ENCODE results near the gene DAPK1.

DAPK1 gene

DNA sequence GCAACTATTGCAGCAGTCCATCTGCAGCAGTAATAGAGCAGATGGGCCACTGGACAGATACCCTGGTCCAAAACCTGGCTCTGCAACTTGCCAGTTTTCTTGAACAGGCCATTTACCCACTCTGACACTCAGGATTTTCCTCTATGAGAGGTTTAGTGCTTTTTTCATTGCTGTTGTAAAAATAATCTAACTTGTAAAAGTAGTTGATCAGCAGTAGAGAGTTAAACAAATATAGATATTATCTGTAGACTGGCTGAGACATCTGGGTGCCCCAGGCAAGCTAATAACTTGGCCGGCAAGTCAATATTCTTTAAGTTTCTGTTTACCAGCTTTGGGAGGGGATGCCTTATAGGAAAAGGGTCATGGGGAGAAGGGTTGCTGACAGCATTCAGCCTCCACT lies 4.1 kb downstream of the DAPK1 start:
- in situ Hi-C loops (cut with MboI; ENCODE audit: low sequenced_read_pairs) = no loop called here
- no peak for DNase-seq (ENCODE audit: low spot score in 2 of 2)
- Histone ChIP-seq H3K4me1 (peaks cover 14% of the 10 kb centered on the region), H3K36me3 (replicated peaks) (no peaks in the 10 kb centered on the region), H3K27me3 (ENCODE audit: low read depth) (no peaks in the 10 kb centered on the region), H3K9me3 (no peaks in the 10 kb centered on the region), H3K4me3 (no peak overlapping the region)

GRCh38 chr9:87502391-87503221 lies 4.9 kb downstream of the DAPK1 start:
- in situ Hi-C loops (cut with MboI; ENCODE audit: low sequenced_read_pairs) = no loop called here
- H3K36me3 ChIP-seq (replicated peaks) = no peaks in the 10 kb centered on the region
- no peak overlapping the region for H3K4me3 ChIP-seq
- no peaks in the 10 kb centered on the region for H3K9me3 ChIP-seq
- DNase-seq (ENCODE audit: low spot score in 2 of 2) = no peak
- H3K27me3 ChIP-seq (ENCODE audit: low read depth) = no peaks in the 10 kb centered on the region
- peaks cover 9% of the 10 kb centered on the region for H3K4me1 ChIP-seq

GRCh38 chr9:87503430-87503829 lies 5.8 kb downstream of the DAPK1 start:
- in situ Hi-C loops (cut with MboI; ENCODE audit: low sequenced_read_pairs) = no loop called here
- no peaks in the 10 kb centered on the region for H3K27me3 ChIP-seq (ENCODE audit: low read depth)
- no peak for DNase-seq (ENCODE audit: low spot score in 2 of 2)
- H3K4me3 ChIP-seq = no peak overlapping the region
- H3K36me3 ChIP-seq (replicated peaks) = no peaks in the 10 kb centered on the region
- peaks cover 9% of the 10 kb centered on the region for H3K4me1 ChIP-seq
- no peaks in the 10 kb centered on the region for H3K9me3 ChIP-seq

- no peak for DNase-seq (ENCODE audit: low spot score in 2 of 2)
- H3K4me3 ChIP-seq = no peak overlapping the region
- no peaks in the 10 kb centered on the region for H3K36me3 ChIP-seq (replicated peaks)
- no peaks in the 10 kb centered on the region for H3K27me3 ChIP-seq (ENCODE audit: low read depth)
- in situ Hi-C loops (cut with MboI; ENCODE audit: low sequenced_read_pairs) = no loop called here
- H3K9me3 ChIP-seq = no peaks in the 10 kb centered on the region
- peaks cover 9% of the 10 kb centered on the region for H3K4me1 ChIP-seq
Observed at GRCh38 chr9:87503927-87504326, 6.3 kb downstream of the DAPK1 start.

DNA sequence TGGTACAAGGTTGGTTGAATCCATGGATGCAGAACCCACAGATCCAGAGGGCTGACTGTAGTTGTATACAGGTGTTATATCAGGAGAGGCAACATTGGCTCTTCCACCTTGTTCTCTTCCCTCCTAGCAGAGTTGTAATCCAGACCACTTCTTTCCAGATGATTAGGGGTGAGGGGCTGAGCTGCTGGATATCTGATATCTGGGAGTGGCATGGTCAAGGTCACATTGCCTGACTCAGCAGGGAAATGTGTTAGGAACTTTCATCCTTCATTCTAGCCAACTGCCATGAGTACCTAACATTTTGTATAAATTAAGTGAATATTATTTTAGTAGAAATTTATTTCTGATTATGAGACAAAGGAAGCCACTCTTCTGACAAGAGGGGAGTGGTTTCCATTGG lies 7.3 kb downstream of the DAPK1 start:
- Histone ChIP-seq H3K36me3 (replicated peaks) (no peaks in the 10 kb centered on the region), H3K27me3 (ENCODE audit: low read depth) (no peaks in the 10 kb centered on the region), H3K4me1 (peaks cover under 1% of the 10 kb centered on the region), H3K9me3 (no peaks in the 10 kb centered on the region), H3K4me3 (no peak overlapping the region)
- in situ Hi-C loops (cut with MboI; ENCODE audit: low sequenced_read_pairs) = no loop called here
- no peak for DNase-seq (ENCODE audit: low spot score in 2 of 2)

DNA sequence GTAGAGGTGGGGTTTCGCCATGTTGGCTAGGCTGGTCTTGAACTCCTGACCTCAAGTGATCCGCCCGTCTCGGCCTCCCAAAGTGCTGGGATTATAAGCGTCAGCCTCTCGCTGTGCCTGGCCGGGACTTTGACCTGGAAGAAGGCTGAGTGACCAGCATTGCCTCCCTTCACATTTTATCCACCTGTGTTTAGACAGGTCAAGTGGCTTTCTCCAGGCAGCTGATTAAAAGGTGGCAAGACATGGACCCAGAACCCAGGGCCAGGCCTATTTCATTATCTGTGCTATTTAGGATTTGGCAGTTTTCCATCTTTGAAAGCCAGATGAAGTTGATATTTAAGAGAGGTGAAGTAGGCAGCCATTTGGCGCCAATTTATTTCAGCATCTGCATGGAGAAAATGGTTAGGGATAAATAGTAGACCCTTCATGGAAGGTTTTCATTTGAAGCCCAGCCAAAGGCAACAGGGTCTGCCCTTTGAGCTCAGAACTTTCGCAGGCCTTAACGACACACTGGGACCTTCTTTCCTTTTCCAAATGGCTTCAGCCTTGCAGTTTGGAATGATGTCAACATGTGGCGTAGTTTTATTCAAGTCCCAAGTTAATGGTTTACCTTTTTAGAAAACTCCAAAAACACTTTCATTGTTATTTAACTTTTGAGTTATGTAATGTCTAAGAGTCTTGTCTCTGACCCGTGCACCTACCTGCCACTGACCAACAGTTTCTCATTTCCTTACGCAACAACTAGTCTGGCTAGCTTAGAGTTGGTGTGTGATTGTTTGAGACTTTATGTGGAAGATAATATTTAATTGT lies 8.4 kb downstream of the DAPK1 start:
- no peaks in the 10 kb centered on the region for H3K27me3 ChIP-seq (ENCODE audit: low read depth)
- H3K4me1 ChIP-seq = no peaks in the 10 kb centered on the region
- in situ Hi-C loops (cut with MboI; ENCODE audit: low sequenced_read_pairs) = no loop called here
- no peak for DNase-seq (ENCODE audit: low spot score in 2 of 2)
- no peaks in the 10 kb centered on the region for H3K9me3 ChIP-seq
- H3K4me3 ChIP-seq = no peak overlapping the region
- H3K36me3 ChIP-seq (replicated peaks) = no peaks in the 10 kb centered on the region

DNA sequence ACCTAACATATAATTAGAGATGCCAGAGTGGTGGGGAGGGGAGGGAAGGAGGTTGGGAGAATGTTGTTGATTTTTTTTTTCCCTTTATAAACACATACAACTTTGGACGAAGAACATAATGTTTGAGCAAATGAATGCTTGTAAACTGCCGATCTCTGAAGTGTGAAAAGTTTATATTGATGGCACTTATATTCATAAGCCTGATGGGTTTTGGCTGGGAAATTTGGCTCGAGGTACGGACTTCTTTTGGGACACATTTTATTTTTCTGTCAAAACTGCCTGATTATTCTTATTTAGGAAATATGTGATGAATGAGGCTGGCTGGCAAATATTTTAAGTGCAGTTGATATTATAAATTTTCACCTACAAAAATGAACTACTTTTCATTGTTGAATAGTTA lies 9.9 kb downstream of the DAPK1 start:
- no peak for DNase-seq (ENCODE audit: low spot score in 2 of 2)
- Histone ChIP-seq H3K4me3 (no peak overlapping the region), H3K4me1 (no peaks in the 10 kb centered on the region), H3K27me3 (ENCODE audit: low read depth) (no peaks in the 10 kb centered on the region), H3K9me3 (no peaks in the 10 kb centered on the region), H3K36me3 (replicated peaks) (no peaks in the 10 kb centered on the region)
- in situ Hi-C loops (cut with MboI; ENCODE audit: low sequenced_read_pairs) = no loop called here

- no peak for DNase-seq (ENCODE audit: low spot score in 2 of 2)
- Histone ChIP-seq H3K36me3 (replicated peaks) (no peaks in the 10 kb centered on the region), H3K4me3 (no peak overlapping the region), H3K4me1 (peaks cover 6% of the 10 kb centered on the region; the same call in 1 of the 2 replicates), H3K27me3 (ENCODE audit: low read depth) (no peaks in the 10 kb centered on the region), H3K9me3 (no peaks in the 10 kb centered on the region)
- in situ Hi-C loops (cut with MboI; ENCODE audit: low sequenced_read_pairs) = no loop called here
Observed at GRCh38 chr9:87510252-87510683, 12.6 kb downstream of the DAPK1 start.

DNA sequence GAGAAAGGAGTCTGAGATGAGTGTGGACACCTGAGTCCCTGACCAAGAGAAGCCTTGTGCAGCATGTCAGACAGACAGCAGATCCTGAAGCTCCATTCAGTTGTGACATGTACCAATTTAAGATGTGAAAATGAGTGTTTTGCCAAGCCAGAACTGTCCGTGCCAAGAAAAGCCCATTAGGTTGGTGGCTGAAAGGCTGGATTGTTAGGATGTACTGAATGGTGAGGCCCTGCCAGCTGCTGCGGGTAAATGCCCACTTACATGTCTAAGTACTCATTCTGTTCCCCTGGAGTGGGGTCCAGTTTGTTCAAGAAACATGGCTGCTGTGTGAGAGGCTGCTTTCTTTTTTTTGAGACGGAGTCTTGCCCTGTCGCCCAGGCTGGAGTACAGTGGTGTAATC lies 14.6 kb downstream of the DAPK1 start:
- H3K36me3 ChIP-seq (replicated peaks) = no peaks in the 10 kb centered on the region
- H3K4me1 ChIP-seq = peaks cover 6% of the 10 kb centered on the region; the same call in 1 of the 2 replicates
- no peaks in the 10 kb centered on the region for H3K27me3 ChIP-seq (ENCODE audit: low read depth)
- DNase-seq (ENCODE audit: low spot score in 2 of 2) = no peak
- no peaks in the 10 kb centered on the region for H3K9me3 ChIP-seq
- no peak overlapping the region for H3K4me3 ChIP-seq
- in situ Hi-C loops (cut with MboI; ENCODE audit: low sequenced_read_pairs) = no loop called here

DNA sequence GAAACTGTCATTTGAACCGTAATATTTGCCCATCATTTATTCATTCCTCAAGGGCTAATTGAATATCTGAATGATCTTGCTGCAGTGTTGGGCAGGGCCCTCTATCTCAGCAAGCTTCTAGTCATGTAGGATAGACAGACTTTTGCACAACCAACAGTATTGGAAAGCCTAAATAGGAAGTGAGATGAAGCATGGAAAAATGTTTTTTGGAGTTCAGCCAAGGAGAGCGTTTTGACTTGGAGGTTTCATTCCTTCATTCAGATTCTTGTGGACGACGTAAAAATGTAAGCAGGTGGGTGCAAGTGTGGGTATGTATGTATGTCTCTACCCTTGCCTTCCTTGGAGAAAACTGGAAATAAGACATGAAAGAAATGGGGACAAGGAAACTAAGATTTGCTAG lies 15.5 kb downstream of the DAPK1 start:
- in situ Hi-C loops (cut with MboI; ENCODE audit: low sequenced_read_pairs) = no loop called here
- Histone ChIP-seq H3K36me3 (replicated peaks) (no peaks in the 10 kb centered on the region), H3K27me3 (ENCODE audit: low read depth) (no peaks in the 10 kb centered on the region), H3K9me3 (no peaks in the 10 kb centered on the region), H3K4me3 (no peak overlapping the region), H3K4me1 (peaks cover 6% of the 10 kb centered on the region; the same call in 1 of the 2 replicates)
- no peak for DNase-seq (ENCODE audit: low spot score in 2 of 2)

DNA sequence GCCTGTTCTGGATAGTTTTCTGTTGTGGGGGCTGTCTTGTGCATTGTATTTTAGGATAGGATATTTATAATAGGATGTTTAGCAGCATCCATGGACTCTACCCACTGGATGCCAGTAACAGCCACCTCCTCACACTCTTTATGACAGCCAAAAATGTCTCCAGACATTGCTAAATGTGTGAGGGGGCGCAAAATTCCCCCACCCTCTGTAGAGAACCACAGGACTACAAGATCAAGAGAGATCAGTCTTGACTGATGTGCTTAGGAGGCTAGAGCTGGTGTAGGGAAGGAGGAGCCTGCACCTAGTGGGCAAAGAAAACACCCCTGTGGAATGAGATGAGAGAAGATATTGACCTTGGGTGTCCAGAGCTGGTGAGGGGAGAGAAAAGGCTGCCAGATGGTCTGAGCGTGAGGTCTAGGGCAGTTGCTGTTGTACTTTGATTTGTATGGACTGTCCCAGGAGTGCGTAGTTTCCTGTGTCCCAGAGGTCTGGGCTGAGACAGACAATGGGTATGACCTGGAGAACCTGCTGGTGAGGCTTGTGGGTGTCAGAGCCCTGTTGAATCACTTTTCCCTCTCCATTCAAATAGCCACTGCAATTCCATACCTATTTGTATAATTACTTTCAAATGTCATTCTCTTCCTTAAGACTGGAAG lies 16.3 kb downstream of the DAPK1 start:
- H3K4me3 ChIP-seq = no peak overlapping the region
- H3K4me1 ChIP-seq = peaks cover 6% of the 10 kb centered on the region; the same call in 1 of the 2 replicates

DNA sequence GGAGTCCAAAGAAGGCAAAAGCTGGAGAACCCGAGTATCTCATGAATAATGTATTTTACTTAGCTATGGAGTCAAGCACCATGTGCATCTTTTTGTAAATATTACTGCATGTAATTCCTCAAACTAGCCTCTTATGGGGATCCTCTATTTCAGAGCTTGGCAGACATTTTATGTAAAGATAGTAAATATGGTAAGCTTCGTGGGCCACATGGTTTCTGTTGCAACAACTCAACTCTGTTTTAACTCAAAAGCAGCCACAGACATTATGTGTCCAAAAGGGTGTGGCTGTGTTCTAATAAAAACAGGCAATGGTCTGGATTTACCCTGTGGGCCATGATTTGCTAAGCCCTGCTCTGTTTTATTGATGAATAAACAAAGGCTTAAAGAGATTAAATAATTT lies 17.3 kb downstream of the DAPK1 start:
- Histone ChIP-seq H3K4me1 (peaks cover 6% of the 10 kb centered on the region; the same call in 1 of the 2 replicates), H3K36me3 (replicated peaks) (no peaks in the 10 kb centered on the region), H3K4me3 (no peak overlapping the region), H3K9me3 (no peaks in the 10 kb centered on the region), H3K27me3 (ENCODE audit: low read depth) (no peaks in the 10 kb centered on the region)
- in situ Hi-C loops (cut with MboI; ENCODE audit: low sequenced_read_pairs) = no loop called here
- no peak for DNase-seq (ENCODE audit: low spot score in 2 of 2)

More for the DNA sequence above, 16.3 kb downstream of the DAPK1 start:
- no peaks in the 10 kb centered on the region for H3K36me3 ChIP-seq (replicated peaks)
- H3K27me3 ChIP-seq (ENCODE audit: low read depth) = no peaks in the 10 kb centered on the region
- no peak for DNase-seq (ENCODE audit: low spot score in 2 of 2)
- in situ Hi-C loops (cut with MboI; ENCODE audit: low sequenced_read_pairs) = no loop called here
- no peaks in the 10 kb centered on the region for H3K9me3 ChIP-seq

- H3K9me3 ChIP-seq = no peaks in the 10 kb centered on the region
- H3K4me3 ChIP-seq = no peak overlapping the region
- H3K36me3 ChIP-seq (replicated peaks) = no peaks in the 10 kb centered on the region
- H3K27me3 ChIP-seq (ENCODE audit: low read depth) = no peaks in the 10 kb centered on the region
- in situ Hi-C loops (cut with MboI; ENCODE audit: low sequenced_read_pairs) = no loop called here
- DNase-seq (ENCODE audit: low spot score in 2 of 2) = no peak
- H3K4me1 ChIP-seq = peaks cover 6% of the 10 kb centered on the region; the same call in 1 of the 2 replicates
Observed at GRCh38 chr9:87515588-87516221, 18.0 kb downstream of the DAPK1 start.
